ENCODE results near the gene TSHZ2.
"Not testable (repeated sequence)": the region's sequence is repeated elsewhere in the genome, so short reads cannot be mapped to it uniquely, and the experiment has no call there.

The TSHZ2 gene

DNA sequence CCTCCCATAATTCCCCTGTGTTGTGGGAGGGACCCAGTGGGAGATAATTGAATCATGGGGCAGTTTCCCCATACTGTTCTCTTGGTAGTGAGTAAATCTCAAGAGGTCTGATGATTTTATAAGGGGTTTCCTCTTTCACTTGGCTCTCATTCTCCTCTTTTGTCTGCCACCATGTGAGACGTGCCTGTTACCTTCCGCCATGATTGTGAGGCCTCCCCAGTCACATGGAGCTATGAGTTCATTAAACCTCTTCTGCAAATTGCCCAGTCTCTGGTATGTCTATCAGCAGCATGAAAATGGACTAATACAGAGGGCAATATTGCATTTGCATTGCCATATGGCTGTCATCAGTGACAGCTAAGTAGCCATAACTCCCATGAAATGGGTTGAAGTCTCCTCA lies 558.3 kb downstream of the TSHZ2 start:
- no peaks in the 10 kb centered on the region; the same call in 1 of the 2 replicates for H3K36me3 ChIP-seq (ENCODE audit: insufficient read depth, low read length)
- TF ChIP-seq EZH2 (IDR thresholded peaks at IDR 0.05; ENCODE audit: borderline replicate concordance, low read length): no peak
- TF ChIP-seq, protein P1, sequence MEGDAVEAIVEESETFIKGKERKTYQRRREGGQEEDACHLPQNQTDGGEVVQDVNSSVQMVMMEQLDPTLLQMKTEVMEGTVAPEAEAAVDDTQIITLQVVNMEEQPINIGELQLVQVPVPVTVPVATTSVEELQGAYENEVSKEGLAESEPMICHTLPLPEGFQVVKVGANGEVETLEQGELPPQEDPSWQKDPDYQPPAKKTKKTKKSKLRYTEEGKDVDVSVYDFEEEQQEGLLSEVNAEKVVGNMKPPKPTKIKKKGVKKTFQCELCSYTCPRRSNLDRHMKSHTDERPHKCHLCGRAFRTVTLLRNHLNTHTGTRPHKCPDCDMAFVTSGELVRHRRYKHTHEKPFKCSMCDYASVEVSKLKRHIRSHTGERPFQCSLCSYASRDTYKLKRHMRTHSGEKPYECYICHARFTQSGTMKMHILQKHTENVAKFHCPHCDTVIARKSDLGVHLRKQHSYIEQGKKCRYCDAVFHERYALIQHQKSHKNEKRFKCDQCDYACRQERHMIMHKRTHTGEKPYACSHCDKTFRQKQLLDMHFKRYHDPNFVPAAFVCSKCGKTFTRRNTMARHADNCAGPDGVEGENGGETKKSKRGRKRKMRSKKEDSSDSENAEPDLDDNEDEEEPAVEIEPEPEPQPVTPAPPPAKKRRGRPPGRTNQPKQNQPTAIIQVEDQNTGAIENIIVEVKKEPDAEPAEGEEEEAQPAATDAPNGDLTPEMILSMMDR (IDR thresholded peaks at IDR 0.05; ENCODE audit: low read length): no peak
- H3F3A ChIP-seq (ENCODE audit: insufficient read depth, low read length): no peaks in the 10 kb centered on the region
- H3K27ac ChIP-seq (ENCODE audit: low read depth, low read length, poor library complexity, severe bottlenecking): no peak overlapping the region
- H2AFZ ChIP-seq (ENCODE audit: low read length): no peak overlapping the region
- no peak overlapping the region for H3K4me3 ChIP-seq (ENCODE audit: low read depth, low read length, poor library complexity, severe bottlenecking)
- H3K27me3 ChIP-seq (ENCODE audit: insufficient read depth, low read length): no peaks in the 10 kb centered on the region
- H3K4me1 ChIP-seq (ENCODE audit: insufficient read depth, low read length, severe bottlenecking): peaks cover 16% of the 10 kb centered on the region
- H3K4me2 ChIP-seq (ENCODE audit: low read length): no peak overlapping the region
- H3K9ac ChIP-seq (ENCODE audit: low read length): no peak overlapping the region
- H4K20me1 ChIP-seq (ENCODE audit: insufficient read depth, low read length): no peaks in the 10 kb centered on the region
- H3K9me2 ChIP-seq (ENCODE audit: low read depth, low read length): no peaks in the 10 kb centered on the region
- peaks cover 4% of the 10 kb centered on the region; the same call in 1 of the 2 replicates for H3K9me3 ChIP-seq (ENCODE audit: low read length)
- no peaks in the 10 kb centered on the region for H3K79me2 ChIP-seq (ENCODE audit: insufficient read depth, low read length)

DNA sequence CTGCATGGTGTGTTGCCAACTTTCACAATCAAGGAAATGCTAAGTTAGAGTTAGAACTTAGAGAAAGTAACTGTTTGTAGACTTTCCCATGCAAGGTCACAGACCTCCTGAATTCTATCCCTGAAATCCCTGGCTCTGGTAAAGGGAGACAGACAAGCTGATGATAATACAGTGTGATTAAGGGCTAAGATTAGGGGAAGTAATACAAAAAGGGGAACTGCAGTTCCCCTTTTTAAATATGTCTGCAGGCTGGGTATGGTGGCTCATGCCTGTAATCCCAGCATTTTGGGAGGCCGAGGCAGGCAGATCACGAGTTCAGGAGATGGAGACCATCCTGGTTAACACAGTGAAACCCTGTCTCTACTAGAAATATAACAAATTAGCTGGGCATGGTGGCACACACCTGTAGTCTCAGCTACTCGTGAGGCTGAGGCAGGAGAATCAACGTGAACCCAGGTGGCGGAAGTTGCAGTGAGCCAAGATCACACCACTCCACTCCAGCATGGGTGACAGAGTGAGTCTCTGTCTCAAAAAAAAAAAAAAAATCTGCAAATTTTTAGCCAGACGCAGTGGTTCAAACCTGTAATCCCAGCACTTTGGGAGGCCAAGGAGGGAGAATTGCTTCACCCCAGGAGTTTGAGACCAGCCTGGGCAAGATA lies 560.6 kb downstream of the TSHZ2 start:
- H3K27me3 ChIP-seq (ENCODE audit: insufficient read depth, low read length); H3F3A ChIP-seq (ENCODE audit: insufficient read depth, low read length); H3K79me2 ChIP-seq (ENCODE audit: insufficient read depth, low read length); H3K36me3 ChIP-seq (ENCODE audit: insufficient read depth, low read length); H3K4me3 ChIP-seq (ENCODE audit: low read depth, low read length, poor library complexity, severe bottlenecking); H3K9me2 ChIP-seq (ENCODE audit: low read depth, low read length); H4K20me1 ChIP-seq (ENCODE audit: insufficient read depth, low read length); H3K9me3 ChIP-seq (ENCODE audit: low read length): not testable (repeated sequence)
- H3K4me2 ChIP-seq (ENCODE audit: low read length): peak overlapping the region; percentile 50
- H3K27ac ChIP-seq (ENCODE audit: low read depth, low read length, poor library complexity, severe bottlenecking): peak overlapping the region; percentile 62
- peak overlapping the region; percentile 78; the same call in 1 of the 2 replicates for H2AFZ ChIP-seq (ENCODE audit: low read length)
- peaks cover 16% of the 10 kb centered on the region for H3K4me1 ChIP-seq (ENCODE audit: insufficient read depth, low read length, severe bottlenecking)
- H3K9ac ChIP-seq (ENCODE audit: low read length): peak overlapping the region; percentile 19; the same call in 1 of the 2 replicates

DNA sequence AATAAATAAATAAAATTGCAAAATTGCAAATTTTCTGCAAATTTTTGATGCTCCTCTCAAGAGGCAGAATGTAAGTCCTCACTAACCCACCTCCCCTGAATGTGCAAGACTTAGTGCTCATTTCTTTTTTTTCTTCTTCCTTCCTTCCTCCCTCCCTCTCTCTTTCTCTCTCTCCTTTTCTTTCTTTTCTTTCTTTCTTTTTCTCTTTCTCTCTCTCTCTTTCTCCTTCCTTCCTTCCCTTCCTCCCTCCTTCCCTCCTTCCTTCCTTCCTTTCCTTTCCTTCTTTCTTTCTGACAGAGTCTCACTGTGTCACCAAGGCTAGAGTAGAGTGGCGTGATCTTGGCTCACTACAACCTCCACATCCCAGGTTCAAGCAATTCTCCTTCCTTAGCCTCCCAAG lies 561.3 kb downstream of the TSHZ2 start:
- Histone ChIP-seq H3K4me3 (ENCODE audit: low read depth, low read length, poor library complexity, severe bottlenecking) (no peak overlapping the region), H3K79me2 (ENCODE audit: insufficient read depth, low read length) (no peaks in the 10 kb centered on the region), H3K27me3 (ENCODE audit: insufficient read depth, low read length) (no peaks in the 10 kb centered on the region), H3K9ac (ENCODE audit: low read length) (no peak overlapping the region; the same call in 1 of the 2 replicates), H3K4me2 (ENCODE audit: low read length) (no peak overlapping the region), H3K9me3 (ENCODE audit: low read length) (peaks cover 4% of the 10 kb centered on the region; the same call in 1 of the 2 replicates), H4K20me1 (ENCODE audit: insufficient read depth, low read length) (no peaks in the 10 kb centered on the region), H3K9me2 (ENCODE audit: low read depth, low read length) (no peaks in the 10 kb centered on the region), H3K36me3 (ENCODE audit: insufficient read depth, low read length) (no peaks in the 10 kb centered on the region; the same call in 1 of the 2 replicates), H3K4me1 (ENCODE audit: insufficient read depth, low read length, severe bottlenecking) (peaks cover 16% of the 10 kb centered on the region), H3K27ac (ENCODE audit: low read depth, low read length, poor library complexity, severe bottlenecking) (peak overlapping the region; percentile 62), H3F3A (ENCODE audit: insufficient read depth, low read length) (no peaks in the 10 kb centered on the region), H2AFZ (ENCODE audit: low read length) (peak overlapping the region; percentile 27; the same call in 1 of the 2 replicates)
- TF ChIP-seq, protein P1 (IDR thresholded peaks at IDR 0.05; ENCODE audit: low read length): no peak
- no peak for TF ChIP-seq EZH2 (IDR thresholded peaks at IDR 0.05; ENCODE audit: borderline replicate concordance, low read length)

DNA sequence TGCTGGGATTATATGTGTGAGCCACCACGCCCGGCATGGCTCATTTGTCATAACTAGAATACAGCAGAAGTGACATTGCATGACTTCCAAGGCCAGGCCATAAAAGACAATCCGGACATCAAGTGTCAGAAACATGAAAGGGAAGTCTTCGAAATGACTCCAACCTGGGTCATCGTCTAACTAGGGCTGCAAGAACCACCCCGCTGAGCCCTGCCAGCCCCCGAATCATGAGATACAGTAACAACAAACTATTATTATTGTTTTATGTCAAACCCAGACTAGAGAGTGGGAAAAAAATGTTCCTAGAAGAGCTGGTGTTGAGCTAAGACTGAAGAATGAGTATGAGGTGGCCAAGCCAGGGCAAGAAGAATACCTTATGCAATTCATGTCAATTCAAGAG lies 561.9 kb downstream of the TSHZ2 start:
- TF ChIP-seq, protein P1 (IDR thresholded peaks at IDR 0.05; ENCODE audit: low read length): no peak
- TF ChIP-seq EZH2 (IDR thresholded peaks at IDR 0.05; ENCODE audit: borderline replicate concordance, low read length): no peak
- no peak overlapping the region for H3K27ac ChIP-seq (ENCODE audit: low read depth, low read length, poor library complexity, severe bottlenecking)
- no peaks in the 10 kb centered on the region for H4K20me1 ChIP-seq (ENCODE audit: insufficient read depth, low read length)
- no peaks in the 10 kb centered on the region; the same call in 1 of the 2 replicates for H3K36me3 ChIP-seq (ENCODE audit: insufficient read depth, low read length)
- H3K4me2 ChIP-seq (ENCODE audit: low read length): no peak overlapping the region
- no peaks in the 10 kb centered on the region for H3F3A ChIP-seq (ENCODE audit: insufficient read depth, low read length)
- no peak overlapping the region for H3K4me3 ChIP-seq (ENCODE audit: low read depth, low read length, poor library complexity, severe bottlenecking)
- H2AFZ ChIP-seq (ENCODE audit: low read length): no peak overlapping the region
- H3K27me3 ChIP-seq (ENCODE audit: insufficient read depth, low read length): no peaks in the 10 kb centered on the region
- no peaks in the 10 kb centered on the region for H3K79me2 ChIP-seq (ENCODE audit: insufficient read depth, low read length)
- H3K9me2 ChIP-seq (ENCODE audit: low read depth, low read length): no peaks in the 10 kb centered on the region
- peaks cover 4% of the 10 kb centered on the region; the same call in 1 of the 2 replicates for H3K9me3 ChIP-seq (ENCODE audit: low read length)
- H3K9ac ChIP-seq (ENCODE audit: low read length): no peak overlapping the region
- H3K4me1 ChIP-seq (ENCODE audit: insufficient read depth, low read length, severe bottlenecking): peaks cover 16% of the 10 kb centered on the region

Measured in OCI-LY1 (cell line).